Colonic mucosa (tissue), 4 donors: ENCODE measurements around the gene RNF213. TPM values are rescaled to one million over a fixed set of nuclear protein-coding genes. Genes with fewer than 3 reads are reported as not detected.

Source experiments
- DNase-seq: peaks from one replicate; pipeline ENCODE4 v3.0.0-alpha.2; 2020
- H3K27ac ChIP-seq: fragments of 200-600 bp; one replicate; pipeline ENCODE4 v1.8.0; 2021
- H3K27me3 ChIP-seq: fragments of 200-600 bp; one replicate; pipeline ENCODE4 v1.8.0; 2021
- H3K36me3 ChIP-seq: fragments of 200-600 bp; one replicate; pipeline ENCODE4 v1.8.0; 2021
- H3K4me1 ChIP-seq: fragments of 200-600 bp; one replicate; pipeline ENCODE4 v1.8.0; 2021; ENCODE audit warnings: mild to moderate bottlenecking
- H3K4me3 ChIP-seq: fragments of 200-600 bp; one replicate; pipeline ENCODE4 v1.8.0; 2021
- H3K9ac ChIP-seq, 2 donors: one replicate each; pipeline ENCODE4 v1.7.0; 2013; ENCODE audit warnings: control low read depth in 2 of 2, low read depth in 2 of 2, low read length in 2 of 2
- H3K9me3 ChIP-seq: fragments of 200-600 bp; one replicate; pipeline ENCODE4 v1.8.0; 2021
- intact Hi-C: fragments of 100-400 bp; cut with DNase I; formaldehyde crosslinking; loops from one replicate; pipeline ENCODE4 v1.14.1; 2022
- total RNA-seq, 2 donors: library from RNA; stranded (reverse); fragmentation: NEBNext Ultra II Directional in 1 of 2; extraction: Animal tissue kit (Norgen Biotek cat#: 25700) in 1 of 2; gene quantifications; one replicate each; pipeline ENCODE4 v1.2.1, GENCODE V29; 2021
- TF ChIP-seq, protein P1 (sequence below): fragments of 200-600 bp; IDR thresholded peaks from one replicate; pipeline ENCODE4 v1.8.0; 2022; ENCODE audit warnings: antibody characterized with exemption, mild to moderate bottlenecking
- donor health status: healthy.
- donor health status: DM: no; HTN: no; CAD: no.
- donor health status: DM: no; HTN: no; CAD: no.

RNF213 gene
- total RNA-seq, 2 donors from 2014 or later: 80.8 to 101 TPM

- intact Hi-C loops: no loop called here
- Histone ChIP-seq H3K9me3 (no peaks in the 10 kb centered on the region), H3K4me3 (no peak overlapping the region), H3K27me3 (no peaks in the 10 kb centered on the region), H3K36me3 (peaks cover 59% of the 10 kb centered on the region), H3K27ac (no peak overlapping the region), H3K9ac (no peak overlapping the region), H3K4me1 (no peaks in the 10 kb centered on the region)
- TF ChIP-seq, protein P1, sequence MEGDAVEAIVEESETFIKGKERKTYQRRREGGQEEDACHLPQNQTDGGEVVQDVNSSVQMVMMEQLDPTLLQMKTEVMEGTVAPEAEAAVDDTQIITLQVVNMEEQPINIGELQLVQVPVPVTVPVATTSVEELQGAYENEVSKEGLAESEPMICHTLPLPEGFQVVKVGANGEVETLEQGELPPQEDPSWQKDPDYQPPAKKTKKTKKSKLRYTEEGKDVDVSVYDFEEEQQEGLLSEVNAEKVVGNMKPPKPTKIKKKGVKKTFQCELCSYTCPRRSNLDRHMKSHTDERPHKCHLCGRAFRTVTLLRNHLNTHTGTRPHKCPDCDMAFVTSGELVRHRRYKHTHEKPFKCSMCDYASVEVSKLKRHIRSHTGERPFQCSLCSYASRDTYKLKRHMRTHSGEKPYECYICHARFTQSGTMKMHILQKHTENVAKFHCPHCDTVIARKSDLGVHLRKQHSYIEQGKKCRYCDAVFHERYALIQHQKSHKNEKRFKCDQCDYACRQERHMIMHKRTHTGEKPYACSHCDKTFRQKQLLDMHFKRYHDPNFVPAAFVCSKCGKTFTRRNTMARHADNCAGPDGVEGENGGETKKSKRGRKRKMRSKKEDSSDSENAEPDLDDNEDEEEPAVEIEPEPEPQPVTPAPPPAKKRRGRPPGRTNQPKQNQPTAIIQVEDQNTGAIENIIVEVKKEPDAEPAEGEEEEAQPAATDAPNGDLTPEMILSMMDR: no peak
- no peak for DNase-seq
These were observed 95.7 kb downstream of the RNF213 start for GRCh38 chr17:80356231-80356856.

DNA sequence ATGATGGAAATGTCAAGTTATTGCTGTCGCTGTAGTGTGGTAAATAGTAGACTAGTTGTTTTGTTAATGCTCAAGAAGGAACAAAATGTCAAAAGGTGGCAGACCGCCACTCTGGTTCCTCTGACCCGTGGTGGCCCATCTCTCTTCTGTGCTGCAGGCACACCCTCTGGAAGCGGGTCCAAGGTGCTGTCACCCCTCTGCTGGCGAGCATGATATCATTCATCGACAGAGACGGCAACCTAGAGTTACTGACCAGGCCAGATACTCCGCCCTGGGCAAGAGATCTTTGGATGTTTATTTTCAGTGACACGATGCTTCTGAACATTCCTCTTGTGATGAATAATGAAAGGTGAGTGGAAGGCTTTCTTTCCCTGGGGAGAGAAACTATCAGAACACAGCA lies 97.5 kb downstream of the RNF213 start:
- no peak overlapping the region for H3K9ac ChIP-seq
- intact Hi-C loops: no loop called here
- TF ChIP-seq, protein P1: no peak
- H3K27me3 ChIP-seq: no peaks in the 10 kb centered on the region
- H3K4me1 ChIP-seq: no peaks in the 10 kb centered on the region
- no peak for DNase-seq
- no peak overlapping the region for H3K27ac ChIP-seq
- peaks cover 53% of the 10 kb centered on the region for H3K36me3 ChIP-seq
- no peaks in the 10 kb centered on the region for H3K9me3 ChIP-seq
- H3K4me3 ChIP-seq: no peak overlapping the region

DNA sequence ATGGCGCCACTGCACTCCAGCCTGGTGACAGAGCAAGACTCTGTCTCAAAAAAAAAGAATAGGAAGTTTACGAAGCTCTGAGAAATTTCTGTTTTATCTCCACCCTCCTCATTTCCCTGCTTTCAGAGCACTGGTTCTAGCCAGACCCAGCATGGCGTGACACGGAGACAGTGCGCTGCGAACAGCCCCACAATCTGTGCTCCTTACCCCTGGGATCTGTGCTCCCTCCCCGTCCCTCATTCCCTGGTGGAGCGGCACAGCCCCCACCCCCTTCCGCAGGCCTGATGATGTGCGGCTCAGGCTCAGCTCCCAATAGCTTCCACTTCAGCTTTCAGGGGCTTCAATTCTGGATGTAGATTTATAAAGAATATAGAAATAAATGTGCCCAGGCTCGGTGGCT lies 98.2 kb downstream of the RNF213 start:
- Histone ChIP-seq H3K4me3 (no peak overlapping the region), H3K9me3 (no peaks in the 10 kb centered on the region), H3K27ac (no peak overlapping the region), H3K36me3 (peaks cover 47% of the 10 kb centered on the region), H3K9ac (no peak overlapping the region), H3K27me3 (no peaks in the 10 kb centered on the region), H3K4me1 (no peaks in the 10 kb centered on the region)
- intact Hi-C loops: no loop called here
- TF ChIP-seq, protein P1: no peak
- DNase-seq: no peak

DNA sequence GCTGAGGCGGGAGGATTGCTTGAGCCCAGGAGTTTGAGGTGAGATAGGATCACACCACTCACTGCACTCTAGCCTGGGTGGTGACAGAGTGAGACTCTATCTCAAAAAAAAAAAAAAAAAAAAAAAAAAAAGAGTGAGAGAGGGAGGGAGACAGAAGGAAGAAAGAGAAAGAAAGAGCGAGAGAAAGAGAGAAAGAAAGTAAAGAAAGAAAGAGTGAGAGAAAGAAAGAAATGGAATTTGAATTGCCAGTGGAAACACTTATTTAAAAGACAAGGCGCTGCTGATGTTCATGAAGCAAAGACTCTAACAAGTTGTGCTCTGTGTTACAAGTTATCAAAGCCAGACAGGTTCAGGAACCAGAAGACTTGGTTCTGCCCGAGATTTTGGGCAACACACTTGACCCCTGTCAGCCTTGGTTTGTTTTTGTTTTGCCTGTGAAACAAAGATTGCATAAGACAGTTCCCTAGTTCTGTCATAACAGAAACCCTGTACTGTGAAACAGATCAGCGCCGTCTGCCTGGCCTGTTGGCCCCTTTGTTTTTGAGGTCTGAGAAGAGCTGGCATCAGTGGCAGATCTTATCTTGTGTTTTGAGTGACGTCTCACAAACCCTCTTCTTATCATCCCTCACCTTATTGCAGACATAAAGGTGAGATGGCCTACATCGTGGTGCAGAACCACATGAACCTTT lies 98.9 kb downstream of the RNF213 start:
- Histone ChIP-seq H3K27me3 (no peaks in the 10 kb centered on the region), H3K9me3 (no peaks in the 10 kb centered on the region), H3K4me1 (no peaks in the 10 kb centered on the region), H3K36me3 (peaks cover 48% of the 10 kb centered on the region), H3K4me3 (no peak overlapping the region), H3K27ac (no peak overlapping the region), H3K9ac (no peak overlapping the region)
- no peak for DNase-seq
- TF ChIP-seq, protein P1: no peak
- intact Hi-C loops: no loop called here

- intact Hi-C loops: no loop called here
- no peaks in the 10 kb centered on the region for H3K27me3 ChIP-seq
- H3K36me3 ChIP-seq: peaks cover 50% of the 10 kb centered on the region
These were observed 99.7 kb downstream of the RNF213 start for GRCh38 chr17:80360396-80360795.

More at GRCh38 chr17:80360396-80360795, 99.7 kb downstream of the RNF213 start:
- Histone ChIP-seq H3K9me3 (no peaks in the 10 kb centered on the region), H3K9ac (no peak overlapping the region), H3K4me1 (no peaks in the 10 kb centered on the region), H3K4me3 (no peak overlapping the region), H3K27ac (no peak overlapping the region)
- TF ChIP-seq, protein P1: no peak
- no peak for DNase-seq
